GM19099 (cell line): ENCODE data around the gene FOXO1.

Experiments used
- POLR2A ChIP-seq: IDR thresholded peaks from 3 replicates; pipeline ENCODE4 v1.6.1; 2011; ENCODE audit warnings: low read depth; ENCODE audit not compliant: insufficient read length; ENCODE audit errors: extremely low read depth

The FOXO1 gene

DNA sequence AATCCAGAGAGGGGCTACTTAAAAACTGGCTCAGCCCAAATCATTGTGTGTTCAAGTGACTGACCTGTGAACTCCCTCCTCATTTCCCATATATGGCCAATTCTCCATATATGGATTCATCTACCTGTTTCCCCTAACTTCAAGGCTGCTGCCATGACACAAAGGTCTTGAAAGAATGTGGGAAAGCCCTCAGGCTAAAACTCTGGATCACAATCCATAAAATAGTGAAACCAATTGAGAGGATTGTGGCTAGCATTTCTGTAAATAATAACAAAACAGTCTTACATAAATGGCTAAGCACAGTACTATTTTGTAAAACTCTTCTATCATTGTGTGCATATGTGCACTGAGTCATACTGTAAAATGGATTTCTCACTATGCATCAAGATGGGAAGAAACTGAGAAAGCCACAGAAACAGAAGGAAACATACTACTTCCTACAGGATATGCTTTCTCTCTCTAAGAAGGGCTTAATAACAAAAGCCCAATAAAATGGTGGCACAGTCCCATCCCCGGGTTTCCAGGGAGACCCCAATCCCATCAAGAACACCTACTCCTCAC is 80.5 kb downstream of the FOXO1 start:
- TF ChIP-seq POLR2A: no peak

DNA sequence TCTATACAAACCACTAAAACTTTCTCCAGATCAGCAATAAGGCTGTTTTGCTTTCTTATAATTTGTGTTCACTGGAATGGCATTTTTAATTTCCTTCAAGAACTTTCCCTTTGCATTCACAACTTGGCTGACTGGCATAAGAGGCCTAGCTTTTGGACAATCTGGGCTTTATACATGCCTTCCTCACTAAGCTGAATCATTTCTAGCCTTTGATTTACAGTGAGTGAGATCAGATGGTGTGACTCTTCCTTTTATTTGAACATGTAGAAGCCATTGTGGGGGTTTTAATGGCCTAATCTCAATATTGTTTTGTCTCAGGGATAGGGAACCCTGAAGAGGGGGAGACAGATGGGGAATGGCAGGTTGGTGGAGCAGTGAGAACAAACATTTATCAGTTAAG is 82.7 kb downstream of the FOXO1 start:
- TF ChIP-seq POLR2A: no peak

DNA sequence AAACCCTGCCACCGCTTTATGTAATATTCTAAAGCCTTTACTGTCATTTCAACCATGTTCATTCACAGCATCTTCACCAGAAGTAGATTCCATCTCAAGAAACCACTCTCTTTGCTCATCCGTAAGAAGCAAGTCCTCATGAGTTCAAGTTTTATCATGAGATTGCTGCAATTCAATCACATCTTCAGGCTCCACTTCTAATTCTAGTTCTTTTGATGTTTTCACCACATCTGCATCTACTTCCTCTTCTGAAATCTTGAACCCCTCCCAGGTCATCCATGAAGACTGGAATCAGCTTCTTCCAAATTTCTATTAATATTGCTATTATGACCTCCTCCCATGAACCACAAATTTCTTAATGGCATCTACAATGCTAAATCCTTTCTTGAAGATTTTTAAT is 83.9 kb downstream of the FOXO1 start:
- TF ChIP-seq POLR2A: no peak

DNA sequence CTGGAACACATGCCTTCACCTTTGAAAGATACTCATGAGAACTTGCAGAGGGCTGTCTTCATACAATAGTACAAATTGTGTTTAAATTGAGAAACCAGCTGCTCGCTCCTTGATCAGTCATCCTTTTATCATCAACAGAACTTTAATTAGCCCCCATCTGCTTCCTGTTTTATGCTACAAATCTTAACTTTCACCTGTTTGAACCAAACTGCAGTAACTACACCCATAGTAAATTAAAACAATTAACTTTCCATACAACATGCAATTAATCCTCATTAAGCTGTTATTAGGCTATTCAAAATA is 85.2 kb downstream of the FOXO1 start:
- TF ChIP-seq POLR2A: no peak

DNA sequence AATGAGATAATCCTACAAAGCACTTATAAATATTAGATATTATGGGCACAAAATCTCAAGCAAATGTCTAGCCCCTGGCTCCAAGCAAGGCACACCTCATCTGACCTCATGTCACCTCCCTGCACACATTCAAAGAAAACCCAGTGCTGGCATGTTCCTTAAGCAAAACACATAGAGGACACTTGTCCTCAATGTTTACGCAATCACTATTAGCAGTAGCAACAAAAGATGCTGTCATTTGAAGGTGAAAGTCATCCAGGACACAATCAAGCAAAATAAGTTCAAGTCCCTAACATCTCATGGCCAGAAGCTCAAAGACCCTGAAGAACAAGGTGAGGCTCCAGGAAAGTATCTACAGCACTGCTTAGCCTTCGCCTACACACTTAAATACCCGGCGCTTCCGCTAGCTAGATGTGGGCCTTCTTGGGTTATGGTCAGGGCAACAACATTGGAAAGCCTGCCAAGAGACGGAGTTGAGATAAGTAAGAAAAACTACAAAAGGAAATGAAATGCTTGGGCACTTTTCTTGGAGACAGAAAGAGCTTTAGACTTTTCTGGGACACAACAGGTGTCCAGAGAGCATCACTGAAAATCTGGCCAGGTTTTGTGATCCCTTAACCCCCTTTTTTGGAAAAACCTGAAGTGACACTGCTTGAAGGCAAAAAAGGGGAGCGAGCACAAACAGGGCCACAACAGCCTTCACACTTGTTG is 85.7 kb downstream of the FOXO1 start:
- no peak for TF ChIP-seq POLR2A

DNA sequence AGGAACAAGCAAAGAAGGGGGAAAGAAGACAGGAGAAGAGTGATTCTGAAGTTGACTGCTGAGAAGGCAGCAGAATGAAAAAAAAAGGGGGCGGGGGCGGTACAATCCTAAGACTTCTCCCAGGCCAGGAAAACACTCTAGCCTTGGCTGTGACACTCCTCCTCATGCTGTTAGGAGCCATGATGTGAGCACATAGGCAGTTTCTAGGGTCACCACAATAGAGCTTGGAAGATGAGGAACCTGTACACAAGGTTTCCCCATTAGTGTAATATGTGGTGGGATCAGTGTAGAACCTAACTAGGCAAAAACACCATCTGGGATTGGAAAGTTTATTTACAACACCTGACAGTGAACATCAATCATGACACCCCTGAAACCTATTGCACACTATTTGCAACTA is 86.9 kb downstream of the FOXO1 start:
- TF ChIP-seq POLR2A: no peak

DNA sequence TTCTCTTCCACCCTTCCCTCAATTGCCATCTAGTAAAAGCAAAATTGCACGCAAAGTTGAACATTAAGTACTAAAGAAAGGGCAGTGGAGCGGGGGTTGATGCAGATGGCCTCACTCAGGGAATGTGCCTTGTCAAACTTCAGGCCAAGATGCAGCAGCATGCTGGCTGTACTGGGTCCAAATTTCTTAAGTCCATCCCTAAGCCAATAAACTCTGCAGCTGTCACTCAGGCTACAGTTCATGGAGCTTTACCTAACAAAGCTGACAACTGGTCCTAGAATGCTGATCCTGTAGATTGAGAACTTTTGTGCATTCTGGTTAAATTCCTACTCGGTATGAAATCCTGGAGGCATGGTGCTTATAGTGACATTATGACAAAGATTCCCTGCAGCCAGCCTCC is 88.4 kb downstream of the FOXO1 start:
- no peak for TF ChIP-seq POLR2A

DNA sequence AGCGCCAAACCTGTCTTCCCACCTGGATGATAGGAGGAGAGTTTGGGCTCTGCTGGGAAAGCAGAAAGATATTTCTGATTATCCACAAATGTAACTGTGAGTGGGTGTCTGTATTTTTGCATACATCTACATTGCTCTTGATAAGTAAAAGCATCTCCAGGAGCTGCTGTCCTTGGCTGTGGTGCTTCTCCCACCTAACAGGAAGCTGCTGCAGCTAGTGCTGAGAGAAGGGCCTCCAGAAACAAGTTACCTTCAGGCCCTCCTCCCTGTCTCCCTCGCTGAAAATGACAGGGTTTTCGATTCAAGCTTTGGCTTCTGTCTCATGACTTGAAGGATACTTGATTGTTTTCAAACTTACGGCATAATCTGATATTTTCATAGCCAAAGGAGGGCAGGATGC is 90.1 kb downstream of the FOXO1 start:
- no peak for TF ChIP-seq POLR2A

DNA sequence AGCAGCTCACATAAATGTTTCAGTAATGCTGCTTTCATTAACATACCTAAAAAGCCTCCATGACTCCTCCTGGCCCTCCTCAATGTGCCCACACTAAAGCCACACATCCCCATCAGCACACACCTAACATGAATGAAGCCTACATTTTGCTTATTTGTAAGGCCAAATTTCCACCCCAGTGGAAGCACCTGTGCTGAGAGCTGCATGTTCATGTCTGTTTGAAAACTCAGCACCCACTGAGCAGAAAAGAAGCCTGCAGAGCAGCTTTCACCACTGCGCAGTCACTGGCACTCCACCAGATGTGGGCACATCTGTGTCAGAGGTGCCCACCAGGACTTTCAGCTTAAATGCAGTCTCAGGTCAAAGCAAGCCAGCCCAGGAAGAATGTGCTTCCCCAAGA is 93.5 kb downstream of the FOXO1 start:
- no peak for TF ChIP-seq POLR2A

DNA sequence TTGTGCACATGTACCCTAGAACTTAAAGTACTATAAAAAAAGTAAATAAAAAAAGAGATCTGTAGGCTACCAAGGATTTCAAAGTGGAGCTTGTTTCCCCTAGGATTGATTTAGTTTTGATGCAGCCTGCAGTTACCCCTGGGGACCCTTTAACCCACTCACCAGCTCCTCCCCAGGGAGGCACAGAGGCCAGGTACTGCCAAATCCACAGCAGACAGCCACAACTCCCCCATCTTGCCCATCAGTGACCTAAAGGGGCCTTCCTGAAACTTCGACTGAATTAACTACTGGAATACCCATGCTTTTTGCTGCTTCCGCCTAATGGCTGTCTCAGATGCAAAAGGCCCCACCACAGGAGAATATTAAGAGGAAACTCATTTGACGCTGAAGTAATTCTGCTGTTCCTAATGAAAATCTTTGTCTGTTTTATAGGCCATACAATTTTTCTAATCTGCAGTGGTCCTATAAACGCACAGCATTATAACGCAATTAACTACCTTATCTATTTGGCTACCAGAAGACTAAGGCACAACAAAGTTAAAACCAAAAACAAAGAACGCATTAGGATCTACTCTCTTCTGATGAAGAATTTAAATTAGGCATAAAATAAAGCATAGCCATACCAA is 95.0 kb downstream of the FOXO1 start:
- no peak for TF ChIP-seq POLR2A

DNA sequence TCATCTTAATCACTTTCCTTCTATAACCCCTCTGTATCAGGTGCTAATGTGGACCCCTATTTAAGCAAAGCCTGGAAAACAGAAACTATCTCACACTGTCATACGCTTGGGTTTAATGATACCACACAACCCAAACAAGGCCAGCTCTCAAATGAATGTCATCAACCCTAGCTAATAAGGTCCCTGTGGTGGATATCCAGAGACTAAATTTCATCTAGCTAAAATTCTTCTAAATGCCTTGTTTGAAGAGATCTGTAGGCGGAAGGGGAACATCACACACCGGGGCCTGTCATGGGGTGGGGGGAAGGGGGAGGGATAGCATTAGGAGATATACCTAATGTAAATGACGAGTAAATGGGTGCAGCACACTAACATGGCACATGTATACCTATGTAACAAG is 95.5 kb downstream of the FOXO1 start:
- TF ChIP-seq POLR2A: no peak

DNA sequence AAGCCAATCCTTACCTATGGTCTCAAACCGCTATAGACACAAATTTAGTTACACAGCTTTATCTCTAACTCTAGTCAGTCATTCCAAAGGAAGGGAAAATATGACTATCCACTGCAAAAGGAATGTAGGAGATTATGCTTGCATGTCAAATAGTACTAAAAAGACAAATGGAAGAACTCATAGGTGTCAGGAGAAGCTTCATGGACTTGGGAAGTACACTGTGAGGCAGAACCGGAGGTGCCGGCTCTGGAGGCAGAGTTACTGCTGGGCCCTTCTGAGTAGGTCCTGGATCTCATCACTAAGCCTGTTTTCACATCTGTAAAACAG is 97.5 kb downstream of the FOXO1 start:
- TF ChIP-seq POLR2A: no peak

DNA sequence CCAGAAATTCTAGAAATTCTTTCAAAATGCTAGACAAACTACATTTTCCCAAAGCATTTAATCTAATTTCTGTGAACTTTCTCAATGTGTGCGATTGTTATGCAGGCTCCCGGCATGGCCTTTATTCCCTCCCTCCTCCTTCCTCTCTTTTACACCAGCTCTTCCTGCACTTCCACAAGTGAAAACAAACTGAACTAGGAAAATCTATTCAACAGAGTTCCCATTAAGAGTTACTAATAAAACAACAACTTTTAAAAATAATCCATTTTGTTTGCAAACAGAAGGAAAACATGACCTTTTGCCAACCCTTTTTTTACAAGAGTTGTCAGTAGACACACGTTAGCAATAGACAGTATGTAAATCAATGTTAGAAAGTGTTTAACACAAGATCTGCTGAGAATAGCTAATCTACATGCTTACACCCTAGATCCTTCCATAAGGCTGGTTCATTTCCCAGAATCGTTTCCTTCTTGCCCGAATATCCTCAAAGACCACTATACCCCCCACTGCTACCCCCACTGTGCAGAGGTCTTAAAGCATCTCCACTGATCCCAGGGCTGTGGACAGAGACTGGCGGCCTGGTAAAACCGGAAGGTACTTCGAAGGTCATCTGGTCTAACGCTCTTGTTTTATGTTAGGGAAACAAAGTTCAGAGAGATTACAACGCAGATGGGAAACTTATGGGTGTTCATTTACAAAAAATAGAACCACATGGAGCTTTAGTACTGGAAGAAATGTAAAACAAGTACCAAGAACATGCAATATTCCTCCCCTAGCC is 98.0 kb downstream of the FOXO1 start:
- no peak for TF ChIP-seq POLR2A

DNA sequence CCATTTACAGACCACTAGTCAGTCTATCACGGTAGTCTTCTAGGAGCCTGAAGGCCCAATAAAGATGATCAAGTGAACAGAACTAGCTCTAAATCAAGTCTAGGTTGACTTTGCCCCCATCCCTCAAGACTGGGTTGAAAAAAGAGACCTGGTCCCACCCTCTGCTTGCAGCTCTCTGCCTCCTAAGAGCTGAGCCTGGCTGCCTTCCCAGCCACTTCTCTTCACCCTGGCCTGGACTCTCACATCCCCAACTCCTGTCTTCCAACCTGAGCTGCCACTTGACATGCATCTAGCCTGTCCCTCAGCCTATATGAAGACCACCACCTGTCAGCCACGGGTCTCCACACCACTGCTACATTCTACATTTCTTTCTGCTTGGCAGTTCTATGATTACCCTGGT is 99.6 kb downstream of the FOXO1 start:
- no peak for TF ChIP-seq POLR2A

DNA sequence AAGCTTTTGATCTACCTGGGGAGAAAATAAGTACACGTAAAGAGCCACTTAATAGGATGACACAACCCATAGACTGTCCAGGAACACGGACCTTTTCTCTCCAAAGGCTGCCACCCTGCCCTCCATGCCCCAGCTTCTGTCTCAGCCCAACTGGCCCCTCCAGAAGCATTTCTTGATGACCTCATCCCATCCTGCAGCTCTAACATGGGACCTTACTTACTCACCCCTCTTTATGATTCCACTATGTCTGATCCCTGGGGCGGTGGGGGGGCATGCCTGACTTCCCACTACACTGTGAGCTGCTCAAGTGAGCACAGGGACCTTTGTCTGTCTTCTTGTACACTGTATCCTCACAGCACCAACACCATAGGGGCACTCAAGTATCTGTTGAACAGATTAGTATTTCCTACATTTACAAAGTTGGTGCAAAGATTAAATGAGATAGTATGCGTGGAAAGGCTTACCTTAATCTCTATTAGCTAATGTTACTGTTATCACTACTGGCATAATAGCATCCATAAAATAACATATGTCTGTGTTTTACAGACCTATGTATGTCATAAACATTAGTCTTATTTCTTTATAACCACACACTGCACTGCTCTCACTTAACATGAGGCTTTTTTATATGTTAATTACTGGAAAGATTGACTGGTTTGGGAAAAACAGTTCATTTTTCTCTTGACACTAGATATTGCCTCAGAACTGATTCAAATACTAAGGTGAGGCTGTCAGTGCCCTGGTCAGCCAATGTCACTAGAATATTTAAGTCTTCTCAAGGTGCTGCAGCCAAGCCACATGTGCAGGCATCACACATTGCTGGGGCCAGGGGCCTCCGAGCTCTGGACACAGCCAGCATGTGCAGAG is 100.9 kb downstream of the FOXO1 start:
- TF ChIP-seq POLR2A: no peak
